ENCODE measurements around the gene SEMA4C.

SEMA4C gene

GRCh38 chr2:96817882-96818281 lies 52.0 kb downstream of the SEMA4C start:
- H4K91ac ChIP-seq (ENCODE audit: low read depth, low read length, poor library complexity), result no peak overlapping the region
- DNase-seq (ENCODE audit: low spot score), result no peak
- peaks cover 0 to 1% (median 0%) of the 10 kb centered on the region in 3 experiments for H3K27me3 ChIP-seq (ENCODE audit: control insufficient read depth in 3 of 3, insufficient read depth in 3 of 3, low read depth in 1 of 3, low read length in 3 of 3)
- no peak overlapping the region for H3K27ac ChIP-seq (replicated peaks; ENCODE audit: low read length)
- no peak overlapping the region for H4K8ac ChIP-seq (ENCODE audit: low read depth, low read length)
- no peak overlapping the region for H2BK12ac ChIP-seq (ENCODE audit: low read length)
- WGBS, 2 donors (ENCODE audit: extremely low coverage in 2 of 2, insufficient read length in 2 of 2, insufficient replicate concordance in 1 of 2), result no CpG with 5 or more reads among the region's 8 CpGs
- H2BK5ac ChIP-seq (ENCODE audit: low read length), result no peak overlapping the region
- H2BK15ac ChIP-seq (ENCODE audit: low read length), result no peak overlapping the region
- H3K9ac ChIP-seq (ENCODE audit: low read depth, low read length, poor library complexity), result no peak overlapping the region
- H2AFZ ChIP-seq (ENCODE audit: low read length), result no peak overlapping the region
- no peak overlapping the region for H3K14ac ChIP-seq (ENCODE audit: low read length)
- peaks cover 15% of the 10 kb centered on the region for H3K79me1 ChIP-seq (ENCODE audit: low read depth, low read length)
- peak overlapping the region; percentile 8 for H3K23ac ChIP-seq (ENCODE audit: low read depth, low read length, poor library complexity)
- H3K36me3 ChIP-seq (replicated peaks in 1 of 2; ENCODE audit: control insufficient read depth in 2 of 2, insufficient read depth in 2 of 2, low read length in 2 of 2), result peaks cover 14 to 43% of the 10 kb centered on the region in 2 donors
- H3K4me3 ChIP-seq (ENCODE audit: low read length in 2 of 2), result peak overlapping the region in 1 of 2 donors; percentile 93
- H3K18ac ChIP-seq (ENCODE audit: low read length), result no peak overlapping the region
- peak overlapping the region; percentile 84 for H3K4me2 ChIP-seq (ENCODE audit: insufficient read depth, low read length, poor library complexity, severe bottlenecking)
- H3K4me1 ChIP-seq (ENCODE audit: control insufficient read depth in 2 of 2, insufficient read depth in 1 of 2, low read depth in 1 of 2, low read length in 2 of 2), result peaks cover 17 to 33% of the 10 kb centered on the region in 2 donors
- H3K9me3 ChIP-seq (replicated peaks in 1 of 2; ENCODE audit: control insufficient read depth in 2 of 2, insufficient read depth in 1 of 2, low read depth in 1 of 2, low read length in 2 of 2), result no peaks in the 10 kb centered on the region
- no peak overlapping the region for H3K4ac ChIP-seq (ENCODE audit: low read length)
- no peak overlapping the region for H2AK5ac ChIP-seq (ENCODE audit: low read depth, low read length)
- H2BK120ac ChIP-seq (ENCODE audit: low read depth, low read length), result no peak overlapping the region

- Histone ChIP-seq H3K4me2 (ENCODE audit: insufficient read depth, low read length, poor library complexity, severe bottlenecking) (peak overlapping the region; percentile 84), H4K8ac (ENCODE audit: low read depth, low read length) (peak overlapping the region; percentile 33), H3K18ac (ENCODE audit: low read length) (peak overlapping the region; percentile 99), H4K91ac (ENCODE audit: low read depth, low read length, poor library complexity) (no peak overlapping the region), H3K4me3 (ENCODE audit: low read length in 2 of 2) (peak overlapping the region; percentile 93), H2AFZ (ENCODE audit: low read length) (peak overlapping the region; percentile 99), H3K4ac (ENCODE audit: low read length) (no peak overlapping the region), H2BK12ac (ENCODE audit: low read length) (no peak overlapping the region), H2BK15ac (ENCODE audit: low read length) (no peak overlapping the region), H3K9me3 (replicated peaks in 1 of 2; ENCODE audit: control insufficient read depth in 2 of 2, insufficient read depth in 1 of 2, low read depth in 1 of 2, low read length in 2 of 2) (no peaks in the 10 kb centered on the region), H2BK5ac (ENCODE audit: low read length) (peak overlapping the region; percentile 30), H3K4me1 (ENCODE audit: control insufficient read depth in 2 of 2, insufficient read depth in 1 of 2, low read depth in 1 of 2, low read length in 2 of 2) (peaks cover 17 to 33% of the 10 kb centered on the region in 2 donors), H3K79me1 (ENCODE audit: low read depth, low read length) (peaks cover 15% of the 10 kb centered on the region), H3K14ac (ENCODE audit: low read length) (peak overlapping the region; percentile 49), H3K36me3 (replicated peaks in 1 of 2; ENCODE audit: control insufficient read depth in 2 of 2, insufficient read depth in 2 of 2, low read length in 2 of 2) (peaks cover 13 to 37% of the 10 kb centered on the region in 2 donors), H3K27ac (replicated peaks; ENCODE audit: low read length) (peak overlapping the region; percentile 96), H3K27me3 (ENCODE audit: control insufficient read depth in 3 of 3, insufficient read depth in 3 of 3, low read depth in 1 of 3, low read length in 3 of 3) (peaks cover 0 to 1% (median 0%) of the 10 kb centered on the region in 3 experiments), H3K23ac (ENCODE audit: low read depth, low read length, poor library complexity) (peak overlapping the region; percentile 46), H3K9ac (ENCODE audit: low read depth, low read length, poor library complexity) (peak overlapping the region; percentile 97), H2AK5ac (ENCODE audit: low read depth, low read length) (no peak overlapping the region), H2BK120ac (ENCODE audit: low read depth, low read length) (no peak overlapping the region)
- no peak for DNase-seq (ENCODE audit: low spot score)
- WGBS, 2 donors (ENCODE audit: extremely low coverage in 2 of 2, insufficient read length in 2 of 2, insufficient replicate concordance in 1 of 2), result no CpG with 5 or more reads among the region's 89 CpGs
These were observed 52.8 kb downstream of the SEMA4C start for GRCh38 chr2:96816836-96817702.

- Histone ChIP-seq H2BK5ac (ENCODE audit: low read length) (peak within 1 kb of the TSS; percentile 30), H2BK120ac (ENCODE audit: low read depth, low read length) (no peak within 1 kb of the TSS), H3K4ac (ENCODE audit: low read length) (no peak within 1 kb of the TSS), H2AFZ (ENCODE audit: low read length) (peak within 1 kb of the TSS; percentile 99), H4K91ac (ENCODE audit: low read depth, low read length, poor library complexity) (no peak within 1 kb of the TSS), H2AK5ac (ENCODE audit: low read depth, low read length) (no peak within 1 kb of the TSS), H3K23ac (ENCODE audit: low read depth, low read length, poor library complexity) (peak within 1 kb of the TSS; percentile 90), H4K8ac (ENCODE audit: low read depth, low read length) (peak within 1 kb of the TSS; percentile 33), H3K4me2 (ENCODE audit: insufficient read depth, low read length, poor library complexity, severe bottlenecking) (peak within 1 kb of the TSS; percentile 85), H3K36me3 (replicated peaks in 1 of 2; ENCODE audit: control insufficient read depth in 2 of 2, insufficient read depth in 2 of 2, low read length in 2 of 2) (peaks cover 15 to 32% of the 10 kb centered on the region in 2 donors), H3K4me1 (ENCODE audit: control insufficient read depth in 2 of 2, insufficient read depth in 1 of 2, low read depth in 1 of 2, low read length in 2 of 2) (peaks cover 17 to 32% of the 10 kb centered on the region in 2 donors), H3K27me3 (ENCODE audit: control insufficient read depth in 3 of 3, insufficient read depth in 3 of 3, low read depth in 1 of 3, low read length in 3 of 3) (peaks cover 0 to 1% (median 0%) of the 10 kb centered on the region in 3 experiments), H3K14ac (ENCODE audit: low read length) (peak within 1 kb of the TSS; percentile 49), H3K4me3 (ENCODE audit: low read length in 2 of 2) (peak within 1 kb of the TSS; percentile 93), H3K9me3 (replicated peaks in 1 of 2; ENCODE audit: control insufficient read depth in 2 of 2, insufficient read depth in 1 of 2, low read depth in 1 of 2, low read length in 2 of 2) (no peaks in the 10 kb centered on the region), H3K18ac (ENCODE audit: low read length) (peak within 1 kb of the TSS; percentile 99), H2BK15ac (ENCODE audit: low read length) (no peak within 1 kb of the TSS), H2BK12ac (ENCODE audit: low read length) (no peak within 1 kb of the TSS), H3K27ac (replicated peaks; ENCODE audit: low read length) (peak within 1 kb of the TSS; percentile 96), H3K79me1 (ENCODE audit: low read depth, low read length) (peaks cover 14% of the 10 kb centered on the region), H3K9ac (ENCODE audit: low read depth, low read length, poor library complexity) (peak within 1 kb of the TSS; percentile 97)
- DNase-seq (ENCODE audit: low spot score), result peak; percentile 96
- WGBS, 2 donors (ENCODE audit: extremely low coverage in 2 of 2, insufficient read length in 2 of 2, insufficient replicate concordance in 1 of 2), result no CpG with 5 or more reads among the region's 103 CpGs
These were observed 53.6 kb downstream of the SEMA4C start, which contains the start of gene CNNM3 for GRCh38 chr2:96816127-96816835. TSS of gene CNNM3 (plus strand) at chr2:96816268. CDS start at chr2:96816278, 10 bp downstream.
